BLaER1 treated with 17β-estradiol and CSF1 and Interleukin-3, amounts not matched to agents 10 nM and 100 nM (cell line): Measurements from ENCODE around the gene ZRANB2.

ENCODE experiments used
- H3K27ac ChIP-seq, 11 experiments: shearing (Covaris generic); formaldehyde crosslinking; 2 replicates each; pipeline ENCODE4 v1.8.1; 2022
- H3K27me3 ChIP-seq, 11 experiments: shearing (Covaris generic); formaldehyde crosslinking; 2 replicates each; pipeline ENCODE4 v1.8.1; 2022
- H3K36me3 ChIP-seq, 11 experiments: shearing (Covaris generic); formaldehyde crosslinking; 2 replicates each; pipeline ENCODE4 v1.8.1; 2022
- H3K4me1 ChIP-seq, 10 experiments: shearing (Covaris generic); formaldehyde crosslinking; 2 replicates each; pipeline ENCODE4 v1.8.1; 2022
- H3K4me2 ChIP-seq, 11 experiments: shearing (Covaris generic); formaldehyde crosslinking; 2 replicates each; pipeline ENCODE4 v1.8.1; 2022
- H3K4me3 ChIP-seq, 10 experiments: shearing (Covaris generic); formaldehyde crosslinking; 2 replicates each; pipeline ENCODE4 v1.8.1; 2022
- H3K9ac ChIP-seq, 11 experiments: shearing (Covaris generic); formaldehyde crosslinking; 2 replicates each; pipeline ENCODE4 v1.8.1; 2022
- H3K9me3 ChIP-seq, 11 experiments: shearing (Covaris generic); formaldehyde crosslinking; replicated peaks in 1 of 11; 2 replicates each; pipeline ENCODE4 v1.8.1; 2022
- H4K20me1 ChIP-seq, 11 experiments: shearing (Covaris generic); formaldehyde crosslinking; 2 replicates each; pipeline ENCODE4 v1.8.1; 2022
- Cebpa-rat ChIP-seq, 11 experiments: shearing (Covaris generic); IDR thresholded peaks; 2 replicates each; pipeline ENCODE4 v1.8.1; 2022

The ZRANB2 gene

GRCh38 chr1:71094913-71095312, 14.1 kb upstream of the ZRANB2 start:
- Histone ChIP-seq H3K27ac (no peak overlapping the region), H3K27me3 (no peaks in the 10 kb centered on the region), H3K4me1 (no peaks in the 10 kb centered on the region), H3K9ac (0 out of 22 replicates have a peak overlapping the region, but pooled peaks of 1 of the 11 experiments have one; percentile 5), H3K4me2 (no peak overlapping the region), H4K20me1 (no peaks in the 10 kb centered on the region), H3K4me3 (no peak overlapping the region), H3K9me3 (no peaks in the 10 kb centered on the region), H3K36me3 (no peaks in the 10 kb centered on the region)
- no peak for TF ChIP-seq Cebpa-rat (IDR thresholded peaks at IDR 0.05)

GRCh38 chr1:71093938-71094337, 13.1 kb upstream of the ZRANB2 start:
- H3K9ac ChIP-seq = no peak overlapping the region
- no peaks in the 10 kb centered on the region for H3K9me3 ChIP-seq
- no peaks in the 10 kb centered on the region for H3K36me3 ChIP-seq
- H3K27me3 ChIP-seq = no peaks in the 10 kb centered on the region
- no peaks in the 10 kb centered on the region for H4K20me1 ChIP-seq
- TF ChIP-seq Cebpa-rat (IDR thresholded peaks at IDR 0.05) = no peak
- H3K4me1 ChIP-seq = no peaks in the 10 kb centered on the region
- no peak overlapping the region for H3K4me2 ChIP-seq
- no peak overlapping the region for H3K4me3 ChIP-seq
- H3K27ac ChIP-seq = no peak overlapping the region

- Histone ChIP-seq H3K4me3 (no peak overlapping the region), H3K9ac (no peak overlapping the region), H3K27ac (no peak overlapping the region), H3K36me3 (no peaks in the 10 kb centered on the region), H3K9me3 (no peaks in the 10 kb centered on the region), H4K20me1 (no peaks in the 10 kb centered on the region), H3K4me2 (no peak overlapping the region), H3K4me1 (no peaks in the 10 kb centered on the region), H3K27me3 (no peaks in the 10 kb centered on the region)
- no peak for TF ChIP-seq Cebpa-rat (IDR thresholded peaks at IDR 0.05)
Measured at GRCh38 chr1:71089536-71090270, 8.9 kb upstream of the ZRANB2 start.

- no peak overlapping the region for H3K4me3 ChIP-seq
- H3K27ac ChIP-seq = no peak overlapping the region
Measured at GRCh38 chr1:71088645-71089287, 7.9 kb upstream of the ZRANB2 start.

GRCh38 chr1:71087713-71088112, 6.9 kb upstream of the ZRANB2 start:
- peaks cover 0 to 9% (median 0%) of the 10 kb centered on the region in 10 experiments; a peak in 3 of 20 replicates for H3K4me1 ChIP-seq
- H4K20me1 ChIP-seq = no peaks in the 10 kb centered on the region
- H3K27ac ChIP-seq = no peak overlapping the region
- H3K9ac ChIP-seq = no peak overlapping the region
- no peak for TF ChIP-seq Cebpa-rat (IDR thresholded peaks at IDR 0.05)
- H3K27me3 ChIP-seq = no peaks in the 10 kb centered on the region
- no peaks in the 10 kb centered on the region for H3K36me3 ChIP-seq
- no peak overlapping the region for H3K4me2 ChIP-seq
- H3K4me3 ChIP-seq = no peak overlapping the region
- no peaks in the 10 kb centered on the region for H3K9me3 ChIP-seq

More at GRCh38 chr1:71088645-71089287, 7.9 kb upstream of the ZRANB2 start:
- TF ChIP-seq Cebpa-rat (IDR thresholded peaks at IDR 0.05) = no peak
- no peaks in the 10 kb centered on the region for H4K20me1 ChIP-seq
- H3K9me3 ChIP-seq = no peaks in the 10 kb centered on the region
- H3K27me3 ChIP-seq = no peaks in the 10 kb centered on the region
- H3K4me1 ChIP-seq = no peaks in the 10 kb centered on the region
- H3K36me3 ChIP-seq = no peaks in the 10 kb centered on the region
- no peak overlapping the region for H3K4me2 ChIP-seq
- no peak overlapping the region for H3K9ac ChIP-seq

GRCh38 chr1:71087060-71087459, 6.2 kb upstream of the ZRANB2 start:
- Histone ChIP-seq H3K27ac (no peak overlapping the region), H3K9me3 (no peaks in the 10 kb centered on the region), H4K20me1 (no peaks in the 10 kb centered on the region), H3K4me1 (peaks cover 0 to 15% (median 0%) of the 10 kb centered on the region in 10 experiments; a peak in 3 of 20 replicates), H3K9ac (no peak overlapping the region), H3K36me3 (no peaks in the 10 kb centered on the region), H3K27me3 (no peaks in the 10 kb centered on the region), H3K4me3 (no peak overlapping the region), H3K4me2 (no peak overlapping the region)
- no peak for TF ChIP-seq Cebpa-rat (IDR thresholded peaks at IDR 0.05)

GRCh38 chr1:71086331-71086730, 5.5 kb upstream of the ZRANB2 start:
- Histone ChIP-seq H3K27me3 (no peaks in the 10 kb centered on the region), H3K36me3 (no peaks in the 10 kb centered on the region), H3K4me1 (peaks cover 0 to 19% (median 4%) of the 10 kb centered on the region in 10 experiments; a peak in 7 of 20 replicates), H3K9me3 (peaks cover 0 to 4% (median 0%) of the 10 kb centered on the region in 11 experiments; a peak in 4 of 22 replicates), H3K27ac (no peak overlapping the region), H3K4me2 (no peak overlapping the region), H3K4me3 (no peak overlapping the region), H3K9ac (no peak overlapping the region), H4K20me1 (no peaks in the 10 kb centered on the region)
- TF ChIP-seq Cebpa-rat (IDR thresholded peaks at IDR 0.05) = no peak

- peaks cover 9 to 36% (median 13%) of the 10 kb centered on the region in 10 experiments; a peak in 16 of 20 replicates for H3K4me1 ChIP-seq
- peaks cover 10 to 20% (median 16%) of the 10 kb centered on the region in 11 experiments; a peak in 18 of 22 replicates for H4K20me1 ChIP-seq
- H3K4me2 ChIP-seq = peak overlapping the region in 1 of 11 experiments; percentile 43; a peak in 1 of 22 replicates
- no peak overlapping the region for H3K27ac ChIP-seq
- H3K27me3 ChIP-seq = no peaks in the 10 kb centered on the region
- no peak overlapping the region for H3K4me3 ChIP-seq
- peaks cover 3 to 10% (median 6%) of the 10 kb centered on the region in 11 experiments; a peak in 21 of 22 replicates for H3K36me3 ChIP-seq
- TF ChIP-seq Cebpa-rat (IDR thresholded peaks at IDR 0.05) = no peak
- H3K9me3 ChIP-seq = peaks cover 0 to 4% (median 0%) of the 10 kb centered on the region in 11 experiments; a peak in 4 of 22 replicates
- H3K9ac ChIP-seq = peak overlapping the region in 1 of 11 experiments; percentile 48; a peak in 2 of 22 replicates
Measured at GRCh38 chr1:71083271-71083670, 2.4 kb upstream of the ZRANB2 start.

GRCh38 chr1:71081697-71082080, 854 bp upstream of the ZRANB2 start:
- Histone ChIP-seq H3K4me3 (peak overlapping the region; percentile 67 to 93 (median 86); a peak in 19 of 20 replicates), H3K4me2 (peak overlapping the region; percentile 38 to 70 (median 58)), H3K4me1 (peaks cover 10 to 41% (median 13%) of the 10 kb centered on the region in 10 experiments; a peak in 17 of 20 replicates), H3K36me3 (peaks cover 19 to 26% (median 22%) of the 10 kb centered on the region in 11 experiments), H4K20me1 (peaks cover 17 to 36% (median 31%) of the 10 kb centered on the region in 11 experiments; a peak in 19 of 22 replicates), H3K27ac (peak overlapping the region; percentile 89 to 97 (median 95); a peak in 20 of 22 replicates), H3K27me3 (no peaks in the 10 kb centered on the region), H3K9ac (peak overlapping the region in 1 of 11 experiments; percentile 98; a peak in 1 of 22 replicates), H3K9me3 (peaks cover 0 to 4% (median 0%) of the 10 kb centered on the region in 11 experiments; a peak in 4 of 22 replicates)
- no peak for TF ChIP-seq Cebpa-rat (IDR thresholded peaks at IDR 0.05)
